Stimulated activated CD4-positive, alpha-beta T cell treated with anti-CD3 and anti-CD28 coated beads, Interleukin-15, amount 100 ng/mL, for 1 hour (primary cell): Measurements from ENCODE around the gene GH1.
A peak's percentile ranks its signal among the peaks of the same experiment; 100 is the strongest.
"Not testable (repeated sequence)": the region's sequence is repeated elsewhere in the genome, so short reads cannot be mapped to it uniquely, and the experiment has no call there.

Experiments
- DNase-seq, 2 donors: peaks; one replicate each; pipeline ENCODE4 v3.0.0-alpha.2; 2020; ENCODE audit warnings: low read depth in 1 of 2, low spot score in 1 of 2

The GH1 gene

GRCh38 chr17:63898899-63899798 is 19.5 kb downstream of the GH1 start:
- not testable (repeated sequence) for DNase-seq

GRCh38 chr17:63896524-63897354 is 21.9 kb downstream of the GH1 start, which contains the start of gene CSH1:
Gene CSH1, minus strand, starts transcription at chr17:63896574. Its CDS starts 63 bp downstream, at chr17:63896511.
- DNase-seq: not testable (repeated sequence)

GRCh38 chr17:63894821-63895220 is 23.8 kb downstream of the GH1 start:
- DNase-seq: not testable (repeated sequence)

GRCh38 chr17:63894021-63894420 is 24.6 kb downstream of the GH1 start:
- not testable (repeated sequence) for DNase-seq

- not testable (repeated sequence) for DNase-seq
These were observed 26.2 kb downstream of the GH1 start for GRCh38 chr17:63892316-63893037.

- DNase-seq: not testable (repeated sequence)
These were observed 29.4 kb downstream of the GH1 start for GRCh38 chr17:63889026-63889848.

GRCh38 chr17:63885119-63885518 is 33.5 kb downstream of the GH1 start:
- not testable (repeated sequence) for DNase-seq

- not testable (repeated sequence) for DNase-seq
These were observed 36.0 kb downstream of the GH1 start for GRCh38 chr17:63882626-63883126.

GRCh38 chr17:63881935-63882601 is 36.6 kb downstream of the GH1 start, which contains the start of gene GH2:
Gene GH2, minus strand, starts transcription at chr17:63881944. Its CDS starts 143 bp downstream, at chr17:63881801.
- peak; percentile 26 to 32 for DNase-seq

GRCh38 chr17:63881337-63881736 is 37.3 kb downstream of the GH1 start:
- not testable (repeated sequence) for DNase-seq

- no peak for DNase-seq
These were observed 37.9 kb downstream of the GH1 start for GRCh38 chr17:63880706-63881105.

GRCh38 chr17:63878413-63878812 is 40.2 kb downstream of the GH1 start:
- DNase-seq: not testable (repeated sequence)

GRCh38 chr17:63874693-63875092 is 43.9 kb downstream of the GH1 start:
- not testable (repeated sequence) for DNase-seq

GRCh38 chr17:63874061-63874626 is 44.5 kb downstream of the GH1 start:
- not testable (repeated sequence) for DNase-seq

GRCh38 chr17:63873577-63873976 is 45.1 kb downstream of the GH1 start, which contains the start of gene CSH2:
Gene CSH2, minus strand, starts transcription at chr17:63873677. Its CDS starts 63 bp downstream, at chr17:63873614.
- DNase-seq: not testable (repeated sequence)

GRCh38 chr17:63871646-63872365 is 46.8 kb downstream of the GH1 start:
- not testable (repeated sequence) for DNase-seq

- DNase-seq: not testable (repeated sequence)
These were observed 48.4 kb downstream of the GH1 start for GRCh38 chr17:63870292-63870665.
